ENCODE data around the gene CDK5RAP1. TPM values are rescaled to one million over a fixed set of nuclear protein-coding genes. Genes with fewer than 3 reads are reported as not detected.
"Not testable (repeated sequence)": the region's sequence is repeated elsewhere in the genome, so short reads cannot be mapped to it uniquely, and the experiment has no call there.

The CDK5RAP1 gene
- 10 to 100 TPM; 37.1 to 59.6 TPM for total RNA-seq

GRCh38 chr20:33401184-33401920, at the start of gene CDK5RAP1:
Gene CDK5RAP1 (minus strand): TSS chr20:33401519. CDS start chr20:33397064, 4,455 bp downstream.
- H3K27ac Mint-ChIP-seq: peak within 1 kb of the TSS; percentile 79 to 91
- H3K4me1 Mint-ChIP-seq (ENCODE audit: low read depth in 2 of 2): peaks cover 33 to 38% of the 10 kb centered on the region in 2 donors
- DNase-seq (ENCODE audit: low spot score): peak; percentile 90
- peak; percentile 98 to 99 for ATAC-seq
- peak within 1 kb of the TSS; percentile 93 for H3K4me3 Mint-ChIP-seq
- no peaks in the 10 kb centered on the region for H3K27me3 Mint-ChIP-seq
- no peaks in the 10 kb centered on the region for H3K36me3 Mint-ChIP-seq
- H3K9me3 Mint-ChIP-seq: no peaks in the 10 kb centered on the region

- DNase-seq (ENCODE audit: low spot score): no peak
- Mint-ChIP-seq H3K4me3 (no peak overlapping the region), H3K27me3 (peaks cover 0 to 3% of the 10 kb centered on the region in 2 donors), H3K27ac (no peak overlapping the region), H3K9me3 (no peaks in the 10 kb centered on the region), H3K36me3 (no peaks in the 10 kb centered on the region), H3K4me1 (ENCODE audit: low read depth in 2 of 2) (peaks cover 0 to 7% of the 10 kb centered on the region in 2 donors)
- ATAC-seq: no peak
These were observed 49.5 kb upstream of the CDK5RAP1 start for GRCh38 chr20:33450867-33451266.

- Mint-ChIP-seq H3K27ac (peak overlapping the region in 1 of 2 donors; percentile 24), H3K36me3 (no peaks in the 10 kb centered on the region), H3K4me3 (no peak overlapping the region), H3K4me1 (ENCODE audit: low read depth in 2 of 2) (peaks cover 11 to 21% of the 10 kb centered on the region in 2 donors), H3K9me3 (no peaks in the 10 kb centered on the region), H3K27me3 (peaks cover 0 to 3% of the 10 kb centered on the region in 2 donors)
- DNase-seq (ENCODE audit: low spot score) (no peak), ATAC-seq (no peak)
These were observed 44.7 kb upstream of the CDK5RAP1 start for GRCh38 chr20:33445881-33446625.

DNA sequence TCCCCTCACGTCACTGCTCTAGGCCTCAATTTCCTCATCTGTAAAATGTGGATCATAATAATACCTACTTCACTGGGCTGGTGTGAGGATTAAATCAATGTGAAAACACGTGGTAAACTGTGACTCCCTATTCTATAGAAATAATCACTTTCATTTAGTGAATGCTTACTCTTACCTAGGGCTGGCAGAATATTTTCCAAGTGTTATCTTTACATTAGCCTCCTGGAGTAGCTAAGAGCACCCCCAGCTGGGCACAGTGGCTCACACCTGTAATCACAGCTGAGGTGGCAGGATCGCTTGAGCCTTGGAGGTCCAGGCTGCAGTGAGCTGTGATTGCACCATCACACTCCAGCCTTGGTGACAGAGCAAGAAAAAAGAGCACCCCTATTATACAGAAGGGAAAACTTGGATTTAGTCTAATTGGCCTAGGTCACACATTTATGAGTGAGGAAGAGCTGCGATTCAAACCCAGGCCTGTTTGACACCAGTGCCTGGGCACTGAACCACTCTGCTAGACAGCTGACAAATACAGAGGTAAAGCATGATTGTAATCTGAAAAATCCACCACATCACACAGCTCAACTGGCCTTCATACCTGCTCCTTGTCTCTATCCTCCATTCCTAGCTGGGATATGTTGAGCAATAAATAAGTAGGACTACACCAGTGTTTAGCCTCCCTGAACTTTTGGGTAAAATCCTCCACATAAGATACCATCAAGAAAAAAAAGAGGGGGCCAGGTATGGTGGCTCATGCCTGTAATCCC, 43.7 kb upstream of the CDK5RAP1 start:
- H3K27ac Mint-ChIP-seq: peak overlapping the region in 1 of 2 donors; percentile 64
- H3K4me1 Mint-ChIP-seq (ENCODE audit: low read depth in 2 of 2): peaks cover 11 to 21% of the 10 kb centered on the region in 2 donors
- no peak for DNase-seq (ENCODE audit: low spot score)
- peak overlapping the region; percentile 93 for H3K4me3 Mint-ChIP-seq
- H3K27me3 Mint-ChIP-seq: peaks cover 0 to 3% of the 10 kb centered on the region in 2 donors
- no peaks in the 10 kb centered on the region for H3K9me3 Mint-ChIP-seq
- no peak for ATAC-seq
- H3K36me3 Mint-ChIP-seq: no peaks in the 10 kb centered on the region

DNA sequence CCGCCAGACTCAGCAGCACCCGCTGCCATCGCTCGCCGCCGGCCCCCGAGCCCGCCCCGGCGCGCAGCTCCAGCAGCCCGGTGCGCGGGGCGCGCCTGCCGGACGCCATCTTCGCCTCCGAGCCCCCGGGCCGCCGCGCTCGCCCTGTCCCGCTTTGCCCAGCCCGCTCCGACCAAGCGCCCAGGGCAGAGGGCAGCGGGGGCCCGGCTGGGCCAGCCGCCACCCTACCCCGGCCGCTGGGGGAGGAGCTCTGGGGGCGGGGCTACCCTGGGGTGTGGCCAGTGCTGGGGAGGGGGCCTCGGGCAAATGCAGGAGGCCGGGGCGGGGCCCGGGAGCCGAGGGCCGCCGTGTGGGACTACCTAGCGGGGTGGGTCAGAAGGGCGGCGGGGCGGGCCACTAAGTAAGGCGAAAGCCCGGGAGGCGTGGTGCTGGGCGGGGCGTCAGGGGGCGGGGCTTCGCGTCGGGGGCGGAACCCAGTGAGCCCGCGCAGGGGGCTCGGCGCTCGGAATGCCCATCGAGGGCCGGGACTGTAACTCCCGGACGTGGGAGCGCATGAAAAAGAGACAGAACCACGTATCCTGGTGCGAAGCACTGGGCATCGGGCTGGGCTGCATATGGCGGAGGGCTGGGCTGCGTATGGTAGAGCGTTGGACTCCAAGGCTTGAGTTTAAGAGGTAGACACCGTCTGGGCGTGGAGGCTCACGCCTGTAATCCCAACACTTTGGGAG, 42.4 kb upstream of the CDK5RAP1 start, which contains the start of gene SNTA1:
Gene SNTA1 (minus strand): TSS at position 252 of the 728 bp plus-strand sequence. CDS start 143 bp downstream, at position 109.
- peaks cover 11 to 21% of the 10 kb centered on the region in 2 donors for H3K4me1 Mint-ChIP-seq (ENCODE audit: low read depth in 2 of 2)
- H3K9me3 Mint-ChIP-seq: no peaks in the 10 kb centered on the region
- ATAC-seq (peak; percentile 96 to 97), DNase-seq (ENCODE audit: low spot score) (peak; percentile 91)
- H3K36me3 Mint-ChIP-seq: no peaks in the 10 kb centered on the region
- peaks cover 0 to 3% of the 10 kb centered on the region in 2 donors for H3K27me3 Mint-ChIP-seq
- H3K4me3 Mint-ChIP-seq: peak within 1 kb of the TSS; percentile 93
- peak within 1 kb of the TSS in 1 of 2 donors; percentile 64 for H3K27ac Mint-ChIP-seq

GRCh38 chr20:33443006-33443511, 41.7 kb upstream of the CDK5RAP1 start:
- no peak overlapping the region for H3K27ac Mint-ChIP-seq
- no peaks in the 10 kb centered on the region for H3K27me3 Mint-ChIP-seq
- DNase-seq (ENCODE audit: low spot score): no peak
- H3K36me3 Mint-ChIP-seq: no peaks in the 10 kb centered on the region
- H3K9me3 Mint-ChIP-seq: no peaks in the 10 kb centered on the region
- peak in 1 of 2 donors; percentile 13 for ATAC-seq
- H3K4me3 Mint-ChIP-seq: peak overlapping the region; percentile 74
- H3K4me1 Mint-ChIP-seq (ENCODE audit: low read depth in 2 of 2): peaks cover 11 to 21% of the 10 kb centered on the region in 2 donors

DNA sequence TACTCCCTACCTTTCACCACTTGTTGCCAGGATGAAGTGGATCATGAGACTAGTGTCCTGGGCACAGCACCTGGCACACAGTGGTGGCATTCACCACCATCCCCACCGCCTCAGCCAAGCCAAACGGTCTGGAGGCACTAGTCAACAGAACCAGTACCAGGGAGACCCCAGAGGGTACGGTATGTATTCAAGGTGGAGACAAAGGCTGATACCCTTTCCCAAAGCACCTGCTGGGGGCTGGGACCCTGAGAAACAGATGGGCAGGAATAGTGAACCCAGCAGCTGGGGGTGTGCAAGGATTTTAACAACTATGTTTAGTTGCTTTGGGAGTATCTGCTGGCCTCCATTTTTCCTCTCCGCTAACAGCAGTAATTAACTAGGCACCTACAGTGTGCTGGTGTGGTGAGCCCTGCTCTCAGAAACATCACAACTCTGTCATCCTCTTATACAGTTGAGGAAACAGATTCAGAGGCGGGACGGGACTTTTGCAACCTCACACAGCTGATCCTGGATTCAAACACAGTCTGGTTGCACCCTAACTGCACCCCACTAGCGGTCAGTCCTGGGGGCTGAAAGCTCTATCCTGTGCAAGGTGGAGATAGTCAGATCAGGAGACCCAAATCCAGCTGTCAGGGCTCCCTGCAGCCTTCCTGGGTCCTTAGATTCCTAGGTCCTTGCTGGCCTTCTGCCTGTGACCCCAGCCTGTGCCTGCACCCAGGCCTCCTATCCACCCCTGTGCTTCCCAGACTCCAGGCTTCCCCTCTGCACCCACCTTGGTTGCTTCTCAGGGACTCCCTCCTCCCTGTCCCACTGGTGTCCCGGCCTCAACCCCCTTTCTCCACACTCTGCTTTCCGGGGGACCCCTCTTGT, 41.1 kb upstream of the CDK5RAP1 start:
- DNase-seq (ENCODE audit: low spot score): no peak
- no peaks in the 10 kb centered on the region for H3K36me3 Mint-ChIP-seq
- no peak overlapping the region for H3K27ac Mint-ChIP-seq
- peak overlapping the region; percentile 74 for H3K4me3 Mint-ChIP-seq
- ATAC-seq: no peak
- H3K27me3 Mint-ChIP-seq: no peaks in the 10 kb centered on the region
- no peaks in the 10 kb centered on the region for H3K9me3 Mint-ChIP-seq
- peaks cover 11 to 21% of the 10 kb centered on the region in 2 donors for H3K4me1 Mint-ChIP-seq (ENCODE audit: low read depth in 2 of 2)

GRCh38 chr20:33441142-33441955, 40.0 kb upstream of the CDK5RAP1 start:
- peak overlapping the region; percentile 15 for H3K4me3 Mint-ChIP-seq
- ATAC-seq: no peak
- H3K27me3 Mint-ChIP-seq: no peaks in the 10 kb centered on the region
- H3K27ac Mint-ChIP-seq: no peak overlapping the region
- DNase-seq (ENCODE audit: low spot score): no peak
- H3K4me1 Mint-ChIP-seq (ENCODE audit: low read depth in 2 of 2): peaks cover 11 to 18% of the 10 kb centered on the region in 2 donors
- H3K36me3 Mint-ChIP-seq: no peaks in the 10 kb centered on the region
- H3K9me3 Mint-ChIP-seq: no peaks in the 10 kb centered on the region

DNA sequence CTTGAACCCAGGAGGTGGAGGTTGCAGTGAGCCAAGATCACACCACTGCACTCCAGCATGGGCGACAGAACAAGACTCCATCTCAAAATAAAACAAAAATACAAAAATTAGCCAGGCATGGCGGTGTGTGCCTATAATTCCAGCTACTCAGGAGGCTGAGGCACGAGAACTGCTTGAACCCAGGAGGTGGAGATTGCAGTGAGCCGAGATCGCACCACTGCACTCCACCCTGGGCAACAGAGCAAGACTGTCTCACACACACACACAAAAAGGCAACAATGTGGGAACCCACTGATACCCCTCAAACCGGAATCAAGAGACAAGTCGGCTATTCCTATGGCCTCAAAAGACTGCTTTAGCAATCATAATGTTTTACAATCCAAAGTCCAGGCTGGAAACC, 39.2 kb upstream of the CDK5RAP1 start:
- ATAC-seq; H3K36me3 Mint-ChIP-seq; H3K9me3 Mint-ChIP-seq; H3K4me3 Mint-ChIP-seq; H3K27ac Mint-ChIP-seq; H3K27me3 Mint-ChIP-seq; DNase-seq (ENCODE audit: low spot score): not testable (repeated sequence)
- peaks cover 11 to 12% of the 10 kb centered on the region in 2 donors for H3K4me1 Mint-ChIP-seq (ENCODE audit: low read depth in 2 of 2)

- DNase-seq (ENCODE audit: low spot score): no peak
- no peaks in the 10 kb centered on the region for H3K4me1 Mint-ChIP-seq (ENCODE audit: low read depth in 2 of 2)
- no peak overlapping the region for H3K27ac Mint-ChIP-seq
- H3K4me3 Mint-ChIP-seq: no peak overlapping the region
- no peaks in the 10 kb centered on the region for H3K27me3 Mint-ChIP-seq
- no peaks in the 10 kb centered on the region for H3K36me3 Mint-ChIP-seq
- no peaks in the 10 kb centered on the region for H3K9me3 Mint-ChIP-seq
- no peak for ATAC-seq
These were observed 37.2 kb upstream of the CDK5RAP1 start for GRCh38 chr20:33438481-33438880.

DNA sequence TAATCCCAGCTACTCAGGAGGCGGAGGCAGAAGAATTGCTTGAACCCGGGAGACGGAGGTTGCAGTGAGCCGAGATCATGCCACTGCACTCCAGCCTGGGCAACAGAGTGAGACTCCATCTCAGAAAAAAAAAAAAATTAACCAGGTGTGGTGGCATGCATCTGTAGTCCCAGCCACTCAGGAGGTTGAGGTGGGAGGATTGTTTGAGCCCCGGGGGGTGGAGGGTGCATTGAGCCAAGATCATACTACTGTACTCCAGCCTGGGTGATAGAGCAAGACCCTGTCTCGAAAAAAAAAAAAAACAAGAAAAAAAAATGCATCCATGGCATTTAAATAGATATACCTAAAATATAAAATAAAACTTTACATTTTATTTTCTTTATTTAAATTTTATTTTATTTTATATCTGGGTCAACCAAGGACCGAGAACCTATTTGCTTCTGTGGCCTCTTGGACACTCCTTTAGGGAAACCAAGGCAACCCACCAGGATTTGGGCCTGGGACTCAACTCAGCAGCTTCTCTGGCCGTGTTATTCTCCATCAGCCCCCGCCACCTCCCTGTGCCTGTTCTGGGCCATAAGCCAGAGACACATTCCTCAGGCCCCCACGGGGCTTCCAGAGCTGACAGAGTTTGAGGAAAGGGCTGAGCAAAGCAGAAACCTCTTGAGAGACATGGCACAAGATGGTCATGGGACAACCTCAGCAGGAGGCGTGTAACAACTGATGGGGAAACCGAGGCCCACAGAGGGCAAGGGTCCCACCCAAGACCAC, 36.0 kb upstream of the CDK5RAP1 start:
- H3K36me3 Mint-ChIP-seq: no peaks in the 10 kb centered on the region
- H3K27me3 Mint-ChIP-seq: no peaks in the 10 kb centered on the region
- no peak overlapping the region for H3K27ac Mint-ChIP-seq
- H3K4me3 Mint-ChIP-seq: no peak overlapping the region
- no peaks in the 10 kb centered on the region for H3K9me3 Mint-ChIP-seq
- no peaks in the 10 kb centered on the region for H3K4me1 Mint-ChIP-seq (ENCODE audit: low read depth in 2 of 2)
- DNase-seq (ENCODE audit: low spot score) (no peak), ATAC-seq (no peak)

Data from natural killer cell treated with Interleukin-12 subunit alpha and Interleukin-12 subunit beta and Interleukin-15 and Interleukin-18, amount 100 ng/mL, for 72 hours (primary cell).